Putamen (tissue), 1 donor: ENCODE measurements around the gene ST3GAL6.

Experiments used
- DNase-seq: peaks from one replicate; pipeline ENCODE4 v3.0.0-alpha.2; 2016; ENCODE audit warnings: low spot score

Gene ST3GAL6

GRCh38 chr3:98763076-98763475 lies at the start of gene ST3GAL6:
ST3GAL6 (plus strand) TSS chr3:98763340; CDS start chr3:98768441, 5,101 bp downstream.
- DNase-seq = no peak

- DNase-seq = no peak
These were observed 49.2 kb upstream of the ST3GAL6 start for GRCh38 chr3:98713984-98714383.

- DNase-seq = no peak
These were observed 45.6 kb upstream of the ST3GAL6 start for GRCh38 chr3:98717584-98717983.

GRCh38 chr3:98718730-98719129 lies 44.4 kb upstream of the ST3GAL6 start:
- no peak for DNase-seq

- no peak for DNase-seq
These were observed 41.4 kb upstream of the ST3GAL6 start for GRCh38 chr3:98721776-98722175.

GRCh38 chr3:98722389-98722788 lies 40.8 kb upstream of the ST3GAL6 start:
- DNase-seq = no peak

GRCh38 chr3:98725352-98725751 lies 37.8 kb upstream of the ST3GAL6 start:
- DNase-seq = no peak

GRCh38 chr3:98726084-98726483 lies 37.1 kb upstream of the ST3GAL6 start:
- no peak for DNase-seq

- no peak for DNase-seq
These were observed 35.5 kb upstream of the ST3GAL6 start for GRCh38 chr3:98727638-98728037.

- DNase-seq = no peak
These were observed 34.5 kb upstream of the ST3GAL6 start for GRCh38 chr3:98728672-98729071.

- no peak for DNase-seq
These were observed 32.8 kb upstream of the ST3GAL6 start for GRCh38 chr3:98730338-98730737.

GRCh38 chr3:98730886-98731537 lies 32.1 kb upstream of the ST3GAL6 start:
- DNase-seq = no peak

- DNase-seq = peak; percentile 34
These were observed 31.3 kb upstream of the ST3GAL6 start for GRCh38 chr3:98731720-98732285.

- DNase-seq = peak; percentile 72
These were observed 30.7 kb upstream of the ST3GAL6 start for GRCh38 chr3:98732286-98733052.

GRCh38 chr3:98733053-98733811 lies 29.9 kb upstream of the ST3GAL6 start:
- peak; percentile 37 for DNase-seq

- no peak for DNase-seq
These were observed 29.3 kb upstream of the ST3GAL6 start for GRCh38 chr3:98733812-98734281.

GRCh38 chr3:98734306-98734705 lies 28.8 kb upstream of the ST3GAL6 start:
- no peak for DNase-seq

- no peak for DNase-seq
These were observed 28.4 kb upstream of the ST3GAL6 start for GRCh38 chr3:98734735-98735134.

- DNase-seq = no peak
These were observed 27.8 kb upstream of the ST3GAL6 start for GRCh38 chr3:98735296-98735695.

GRCh38 chr3:98735761-98736269 lies 27.3 kb upstream of the ST3GAL6 start:
- DNase-seq = no peak

- DNase-seq = no peak
These were observed 25.8 kb upstream of the ST3GAL6 start for GRCh38 chr3:98737301-98737700.

GRCh38 chr3:98739266-98739665 lies 23.9 kb upstream of the ST3GAL6 start:
- no peak for DNase-seq
